ENCODE results near the gene ZNF19.

DNA sequence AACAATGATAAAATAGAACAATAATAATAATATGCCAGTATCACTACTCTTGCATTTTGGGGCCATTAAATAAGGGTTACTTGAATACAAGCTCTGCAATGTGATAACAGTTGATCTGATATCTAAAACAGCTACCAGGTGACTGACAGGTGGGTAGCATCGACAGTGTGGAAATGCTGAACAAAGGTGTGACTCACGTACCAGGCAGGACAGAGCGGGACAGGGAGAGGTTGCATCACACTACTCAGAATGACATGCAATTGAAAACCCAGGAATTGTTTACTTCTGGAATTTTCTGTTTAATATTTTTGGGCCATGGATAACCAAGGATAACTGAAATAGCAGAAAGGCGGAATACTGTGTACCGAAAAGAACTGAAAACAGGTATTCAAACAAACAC is 15.8 kb upstream of the ZNF19 start:
- TF ChIP-seq CTCF (IDR thresholded peaks at IDR 0.05) (no peak), POLR2A (IDR thresholded peaks at IDR 0.05) (no peak)

Measured in testis (tissue), 2 donors.